GM18868 (cell line): ENCODE results near the gene DNMBP.
"Not testable (repeated sequence)": the region's sequence is repeated elsewhere in the genome, so short reads cannot be mapped to it uniquely, and the experiment has no call there.

Source experiments
- ATAC-seq: cut with Tn5 transposase; IDR thresholded peaks from one replicate; pipeline ENCODE4 v1.9.1; 2021; ENCODE audit warnings: mild to moderate bottlenecking, moderate library complexity; ENCODE audit not compliant: unreplicated experiment

The DNMBP gene

DNA sequence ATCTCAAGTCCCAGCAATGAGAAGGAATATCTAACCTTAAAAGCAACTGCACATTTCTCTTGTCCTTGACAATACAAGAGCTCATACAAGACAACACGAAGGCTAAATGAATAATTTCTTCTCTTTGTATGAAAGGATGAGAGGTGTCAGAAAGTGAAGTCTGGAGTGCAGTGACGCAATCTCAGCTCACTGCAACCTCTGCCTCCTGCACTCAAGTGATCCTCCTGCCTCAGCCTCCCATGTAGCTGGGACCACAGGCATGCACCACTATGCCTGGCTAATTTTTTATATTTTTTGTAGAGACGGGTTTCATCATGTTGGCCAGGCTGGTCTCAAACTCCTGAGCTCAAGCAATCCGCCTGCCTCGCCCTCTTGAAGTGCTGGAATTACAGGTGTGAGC, 24.1 kb downstream of the DNMBP start:
- not testable (repeated sequence) for ATAC-seq

GRCh38 chr10:99984211-99985034, 25.3 kb downstream of the DNMBP start:
- peak; percentile 65 for ATAC-seq

- ATAC-seq = no peak
These were observed 26.3 kb downstream of the DNMBP start for GRCh38 chr10:99983280-99983988.

DNA sequence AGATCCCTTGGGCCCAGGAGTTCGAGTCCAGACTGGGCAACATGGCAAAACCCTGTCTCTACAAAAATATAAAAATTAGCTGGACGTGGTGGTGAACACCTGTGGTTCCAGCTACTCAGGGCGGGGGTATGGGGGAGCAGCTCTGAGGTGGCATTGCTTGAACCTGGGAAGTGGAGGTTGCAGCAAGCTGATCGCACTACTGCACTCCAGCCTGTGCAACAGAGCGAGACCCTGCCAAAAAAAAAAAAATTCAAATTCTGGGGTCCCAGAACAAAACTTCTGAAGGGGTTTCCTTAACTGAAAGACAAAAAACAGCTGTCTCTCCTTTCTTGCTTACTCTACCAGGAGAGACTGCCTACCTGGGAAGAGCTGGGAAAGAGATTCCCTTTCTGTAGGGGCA, 27.0 kb downstream of the DNMBP start:
- ATAC-seq = no peak

DNA sequence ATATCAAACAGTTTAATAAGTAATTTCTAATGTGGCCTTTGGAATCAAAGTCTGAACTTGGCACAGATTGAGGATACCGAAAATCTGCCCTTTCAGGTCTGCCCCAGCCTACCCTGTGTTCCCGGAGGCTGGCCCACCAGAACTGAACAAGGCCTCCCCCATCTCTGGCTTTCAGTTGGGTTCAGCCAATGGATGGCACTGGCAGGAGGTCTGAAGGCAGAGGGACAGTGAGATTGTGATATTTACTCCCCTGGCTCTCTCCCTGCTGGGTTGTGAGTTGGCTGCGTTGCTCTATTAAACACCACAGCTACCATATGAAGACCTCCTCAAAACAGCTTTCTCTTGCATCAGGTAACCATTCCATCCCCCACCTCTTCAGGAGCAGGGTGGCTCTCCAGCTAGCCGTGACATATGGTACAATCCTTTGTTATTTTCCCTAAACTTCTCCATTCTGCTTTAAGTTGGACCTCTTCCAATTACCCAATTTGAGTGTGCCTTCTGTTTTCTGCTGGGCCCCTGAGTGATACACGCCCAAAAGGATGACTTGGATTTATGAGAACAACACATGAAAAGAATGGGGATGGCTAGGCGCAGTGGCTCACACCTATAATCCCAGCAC, 28.1 kb downstream of the DNMBP start:
- ATAC-seq = no peak

GRCh38 chr10:99979066-99979685, 30.6 kb downstream of the DNMBP start:
- no peak for ATAC-seq

- no peak for ATAC-seq
These were observed 31.8 kb downstream of the DNMBP start for GRCh38 chr10:99977916-99978315.

DNA sequence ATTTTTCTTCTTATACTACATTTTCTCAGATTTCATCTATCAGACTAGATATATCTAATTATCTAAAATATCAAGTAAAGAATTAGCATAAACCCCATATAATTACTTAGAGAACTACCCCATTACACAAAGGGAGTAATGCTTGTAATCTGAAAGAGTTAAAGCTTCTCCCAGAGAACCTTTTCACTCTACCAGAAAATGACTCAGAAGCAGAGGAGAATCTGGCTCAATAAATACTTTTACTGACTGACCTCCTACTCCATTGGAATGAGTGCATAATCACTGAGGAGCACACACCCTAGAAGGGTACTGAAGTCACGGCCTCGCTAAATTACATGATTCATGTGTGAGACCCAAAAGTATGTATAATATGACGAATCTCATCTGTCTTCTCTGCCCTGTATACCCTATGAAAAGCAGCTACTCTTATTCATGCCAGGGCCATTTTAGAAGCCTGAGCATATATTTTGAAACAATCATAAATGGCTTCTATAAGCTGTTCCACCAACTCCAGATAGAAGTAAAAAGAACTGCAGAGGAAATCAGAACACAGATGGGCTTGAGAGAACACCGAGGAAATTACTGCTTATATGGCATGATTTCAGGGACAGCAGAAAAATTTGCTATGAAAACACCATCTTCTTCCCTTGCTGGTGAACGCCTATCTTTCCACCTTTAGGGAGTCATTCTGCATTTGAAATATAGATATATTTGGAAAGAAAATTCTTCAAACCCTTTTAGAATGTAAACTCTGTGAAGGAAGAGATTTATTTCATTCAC, 32.7 kb downstream of the DNMBP start:
- ATAC-seq = no peak

DNA sequence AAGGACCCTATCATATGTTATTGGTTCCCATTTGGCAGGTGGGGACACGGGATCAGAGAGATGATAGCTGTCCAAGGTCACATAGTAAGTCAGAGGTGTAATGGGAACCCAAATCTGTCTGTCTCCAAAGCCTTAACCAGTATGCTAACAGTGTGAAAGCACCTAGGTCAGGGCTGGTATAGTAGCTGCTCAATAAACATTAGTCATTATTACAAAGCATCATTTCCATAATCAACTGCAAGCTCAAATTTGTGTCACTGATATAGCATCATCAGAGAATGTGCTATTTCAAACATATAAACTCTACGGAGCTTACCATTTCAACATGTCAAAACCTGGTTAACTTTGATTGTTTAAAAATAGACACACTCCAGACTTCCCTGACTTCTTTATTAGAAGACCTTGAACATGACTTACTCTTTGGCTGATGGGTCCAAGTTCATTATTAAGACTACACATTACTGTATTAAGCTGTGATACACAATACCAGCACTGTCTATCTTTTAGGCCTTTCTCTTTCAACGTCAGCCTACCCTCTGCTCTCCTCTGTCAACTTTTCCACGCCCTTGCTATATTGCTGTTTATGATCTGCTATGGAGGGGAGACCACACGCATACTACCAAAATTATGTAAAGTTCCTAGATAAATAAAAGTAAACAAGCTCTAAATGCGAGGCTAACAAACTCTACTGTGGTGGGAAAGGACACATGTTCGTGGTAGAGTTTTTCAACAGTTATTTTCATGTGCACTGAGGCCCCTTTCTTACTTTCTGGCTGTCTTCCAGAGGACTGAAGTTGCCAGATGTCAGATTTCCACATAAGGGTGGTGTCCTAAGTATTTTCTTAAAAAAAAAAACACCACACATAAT, 33.6 kb downstream of the DNMBP start:
- ATAC-seq = peak; percentile 24

GRCh38 chr10:99975106-99975829, 34.5 kb downstream of the DNMBP start:
- peak; percentile 69 for ATAC-seq

GRCh38 chr10:99973190-99973589, 36.6 kb downstream of the DNMBP start:
- ATAC-seq = no peak

- no peak for ATAC-seq
These were observed 41.8 kb downstream of the DNMBP start for GRCh38 chr10:99967961-99968360.

DNA sequence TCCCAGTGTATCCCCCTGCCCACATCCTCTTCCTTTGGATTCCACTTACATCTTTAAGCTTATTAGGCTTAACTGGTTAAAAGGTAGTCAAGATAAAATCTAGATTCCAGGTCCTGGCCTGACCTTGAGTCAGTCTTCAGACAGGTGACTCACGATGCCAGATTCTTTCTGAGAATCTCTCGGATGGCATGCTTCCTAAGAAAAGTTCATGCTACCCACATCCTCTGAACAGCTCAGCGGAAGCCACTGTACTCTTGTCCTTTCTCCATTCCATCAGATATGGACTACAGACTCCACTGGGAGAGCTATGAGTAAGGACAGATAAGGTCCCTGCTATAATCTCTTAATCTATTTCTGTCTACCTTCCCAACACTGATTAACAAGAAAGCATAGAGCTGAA, 43.4 kb downstream of the DNMBP start:
- no peak for ATAC-seq

DNA sequence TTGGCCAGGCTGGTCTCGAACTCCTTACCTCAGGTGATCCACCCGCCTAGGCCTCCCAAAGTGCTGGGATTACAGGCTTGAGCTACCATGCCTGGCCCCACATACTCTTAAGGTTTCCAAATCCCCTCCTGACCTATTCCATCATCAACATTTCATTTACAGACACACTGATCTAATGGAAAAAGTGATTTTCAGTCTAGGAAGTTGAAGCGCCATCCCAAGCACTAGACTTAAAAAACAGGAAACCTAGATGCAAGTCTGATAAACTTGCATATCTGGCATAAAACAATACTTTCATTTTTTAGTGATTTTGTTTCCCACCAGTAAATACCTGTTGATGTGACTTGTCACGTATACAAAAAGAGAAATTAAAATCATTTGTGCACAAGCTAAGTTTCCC, 44.0 kb downstream of the DNMBP start:
- no peak for ATAC-seq

DNA sequence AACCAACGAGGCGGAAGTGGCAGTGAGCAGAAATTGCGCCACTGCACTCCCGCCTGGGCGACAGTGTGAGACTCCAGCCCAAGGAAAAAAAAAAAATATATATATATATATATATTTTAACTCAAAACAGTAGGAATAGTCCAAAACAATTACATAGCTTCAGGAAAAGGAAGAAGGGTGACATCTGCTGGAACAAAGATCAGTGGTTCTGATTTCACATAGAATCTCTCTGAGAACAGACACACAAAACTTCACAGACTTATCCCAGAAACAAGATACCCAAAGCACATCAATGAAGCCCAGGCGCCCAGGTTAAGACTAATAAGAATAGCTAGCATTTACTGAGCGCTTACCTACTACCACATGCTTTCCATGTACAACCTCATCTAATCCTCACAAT, 45.0 kb downstream of the DNMBP start:
- ATAC-seq = no peak

DNA sequence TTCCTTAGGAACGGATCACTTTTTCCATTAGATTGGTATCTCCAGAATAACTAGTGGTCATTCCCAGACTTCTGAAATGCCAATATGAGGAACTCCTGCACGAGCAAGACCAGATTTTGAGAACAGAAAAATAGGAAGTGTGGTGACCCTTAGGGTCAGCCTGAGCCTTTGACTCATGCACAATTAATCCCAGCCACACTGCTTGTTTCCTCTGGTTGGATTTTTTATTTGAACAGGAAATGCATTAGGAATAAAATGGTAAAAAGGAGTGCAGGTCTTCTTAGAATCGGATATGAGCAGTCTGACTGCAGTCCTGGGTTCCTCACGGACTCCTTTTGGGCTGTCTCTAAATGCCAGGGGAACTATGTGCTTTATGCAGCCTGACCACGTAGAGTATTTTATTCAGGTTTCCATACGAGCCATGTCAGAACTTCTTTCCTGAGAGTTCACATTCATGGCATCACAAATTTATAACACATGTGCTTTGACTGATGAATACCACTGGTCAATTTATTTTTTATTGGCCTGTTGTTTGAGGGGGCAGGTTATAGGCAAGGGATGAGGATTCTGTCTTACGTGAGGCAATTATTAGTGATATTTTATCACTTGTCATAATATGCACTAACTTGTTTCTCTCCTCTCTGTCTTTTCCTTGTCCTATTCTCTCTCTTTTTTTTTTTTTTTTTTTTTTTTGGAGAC, 46.1 kb downstream of the DNMBP start:
- not testable (repeated sequence) for ATAC-seq

DNA sequence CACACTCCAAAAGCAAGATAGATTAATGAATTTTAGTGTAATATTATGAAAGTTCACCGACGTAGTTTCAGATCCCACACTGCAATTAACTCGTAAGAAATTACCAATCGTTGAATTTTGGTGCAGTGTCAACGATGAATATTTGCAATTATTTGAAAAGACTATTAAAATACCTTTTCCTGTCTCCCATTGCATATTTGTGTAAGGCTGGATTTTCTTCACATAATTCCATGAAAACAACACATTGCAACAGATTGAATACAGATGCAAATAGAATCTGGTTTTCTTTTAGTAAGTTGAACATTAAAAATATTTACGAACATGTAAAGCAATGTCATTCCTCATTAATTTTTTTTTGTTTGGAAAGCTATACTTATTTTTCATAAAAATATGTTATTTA, 50.9 kb downstream of the DNMBP start:
- ATAC-seq = no peak

DNA sequence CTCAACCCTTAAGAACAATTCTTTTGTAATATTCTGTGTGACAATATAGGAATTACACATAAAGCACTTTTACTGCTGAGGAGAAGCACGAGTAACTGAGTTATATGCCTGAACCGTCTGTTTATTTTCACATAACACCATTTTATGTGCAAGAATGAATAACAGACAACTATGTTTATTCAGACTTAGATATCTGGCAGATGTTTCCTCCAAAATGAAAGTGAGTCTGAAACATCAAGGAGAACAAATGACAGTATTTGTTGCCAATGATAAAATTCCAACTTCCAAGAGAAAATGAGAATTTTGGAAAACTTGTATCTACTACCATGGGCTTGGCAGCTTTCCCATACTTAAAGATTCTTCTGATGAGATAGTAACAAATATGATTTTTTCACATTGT, 51.4 kb downstream of the DNMBP start:
- ATAC-seq = no peak
